H1 (cell line): Measurements from ENCODE around the gene TCN2. TPM values are rescaled to one million over a fixed set of nuclear protein-coding genes. Genes with fewer than 3 reads are reported as not detected.

Experiments used
- CTCF ChIA-PET: fragments of 300-600 bp; sonication (Branson Sonifier 250); formaldehyde crosslinking; loops from one replicate; lab custom pipeline; 2021; ENCODE audit not compliant: partially characterized antibody; lab: Charles Lee
- POLR2A ChIA-PET: fragments of 300-600 bp; sonication (Branson Sonifier 250); formaldehyde crosslinking; loops from one replicate; lab custom pipeline; 2021; ENCODE audit warnings: inconsistent platforms; ENCODE audit not compliant: partially characterized antibody; lab: Charles Lee
- DNase-seq, 2 experiments: peaks; one replicate each; pipeline versions ENCODE4 v3.0.0 to v3.0.0-alpha.2; 2010 to 2022; ENCODE audit warnings: low spot score in 2 of 2, low read depth in 1 of 2, mixed read lengths in 1 of 2
- FAIRE-seq: peaks from 2 replicates; lab custom pipeline; 2011; peaks lifted over from hg19 to GRCh38; lab: Jason Lieb, UNC
- H2AFZ ChIP-seq: 2 replicates; pipeline ENCODE4 v1.8.1; 2012; ENCODE audit warnings: low read length, inconsistent platforms
- H2AK5ac ChIP-seq: 2 replicates; pipeline ENCODE4 v1.6.1; 2013; ENCODE audit warnings: low read depth, low read length
- H2BK120ac ChIP-seq: replicated peaks from 2 replicates; pipeline ENCODE3; 2013; ENCODE audit warnings: low read depth, low read length, inconsistent platforms
- H2BK12ac ChIP-seq: 2 replicates; pipeline ENCODE4 v1.6.1; 2013; ENCODE audit warnings: low read depth, low read length
- H2BK15ac ChIP-seq: 2 replicates; pipeline ENCODE4 v1.6.1; 2013; ENCODE audit warnings: low read length
- H2BK20ac ChIP-seq: 2 replicates; pipeline ENCODE4 v1.6.1; 2013; ENCODE audit warnings: low read length
- H2BK5ac ChIP-seq: 2 replicates; pipeline ENCODE4 v1.6.1; 2013; ENCODE audit warnings: low read depth, low read length
- H3K14ac ChIP-seq: 2 replicates; pipeline ENCODE4 v1.6.1; 2013; ENCODE audit warnings: inconsistent platforms; ENCODE audit not compliant: insufficient read length
- H3K18ac ChIP-seq: 2 replicates; pipeline ENCODE4 v1.6.1; 2013; ENCODE audit warnings: low read length; ENCODE audit errors: extremely low read depth
- H3K23ac ChIP-seq: 2 replicates; pipeline ENCODE4 v1.6.1; 2013; ENCODE audit warnings: inconsistent platforms; ENCODE audit not compliant: insufficient read length
- H3K23me2 ChIP-seq: 2 replicates; pipeline ENCODE4 v1.6.1; 2013; ENCODE audit warnings: low read depth, low read length
- H3K27ac ChIP-seq: 2 replicates; pipeline ENCODE4 v1.6.1; 2011; ENCODE audit warnings: low read depth, low read length, inconsistent platforms
- H3K27me3 ChIP-seq, 4 experiments: replicated peaks in 1 of 4; 1 replicate in 1 of 4; 2 replicates in 3 of 4; pipeline versions ENCODE4 v1.6.1 to v1.8.1; 2011 to 2013; ENCODE audit warnings: low read length in 3 of 4, mild to moderate bottlenecking in 3 of 4, inconsistent platforms in 2 of 4, mixed read lengths in 2 of 4, moderate library complexity in 1 of 4; ENCODE audit not compliant: control insufficient read depth in 3 of 4, insufficient read depth in 3 of 4; ENCODE audit errors: extremely low read depth in 1 of 4
- H3K36me3 ChIP-seq, 4 experiments: 2 replicates each; pipeline versions ENCODE4 v1.6.1 to v1.8.1; 2011 to 2013; ENCODE audit warnings: mild to moderate bottlenecking in 4 of 4, low read length in 3 of 4, moderate library complexity in 2 of 4, control low read depth in 1 of 4, inconsistent platforms in 1 of 4; ENCODE audit not compliant: insufficient read depth in 4 of 4, control insufficient read depth in 2 of 4
- H3K4ac ChIP-seq: replicated peaks from 2 replicates; pipeline ENCODE3; 2013; ENCODE audit warnings: low read length, low read depth, mixed read lengths, inconsistent platforms; ENCODE audit not compliant: insufficient read length
- H3K4me1 ChIP-seq, 4 experiments: replicated peaks in 1 of 4; 1 replicate in 1 of 4; 2 replicates in 3 of 4; pipeline versions ENCODE4 v1.6.1 to v1.8.1; 2011 to 2013; ENCODE audit warnings: low read length in 3 of 4, inconsistent platforms in 2 of 4, mixed read lengths in 1 of 4; ENCODE audit not compliant: insufficient read depth in 4 of 4, control insufficient read depth in 3 of 4
- H3K4me2 ChIP-seq, 2 experiments: 2 replicates each; pipeline versions ENCODE4 v1.6.1 to v1.8.1; 2011 to 2013; ENCODE audit warnings: low read depth in 2 of 2, low read length in 2 of 2, control low read depth in 1 of 2, inconsistent platforms in 1 of 2, mild to moderate bottlenecking in 1 of 2; ENCODE audit not compliant: insufficient read depth in 1 of 2
- H3K4me3 ChIP-seq, 4 experiments: fragments of 200-600, 300-600 bp in 1 of 4; sonication (generic), shearing (Covaris generic), sonication (Bioruptor Twin) in 1 of 4; 2 replicates each; pipeline versions ENCODE4 v1.5.1 to v1.8.1; 2011 to 2016; ENCODE audit warnings: low read length in 4 of 4, low read depth in 3 of 4, control low read depth in 2 of 4, inconsistent platforms in 2 of 4, mild to moderate bottlenecking in 2 of 4, mixed read lengths in 1 of 4, moderate library complexity in 1 of 4; ENCODE audit not compliant: insufficient read depth in 2 of 4; ENCODE audit errors: extremely low read depth in 1 of 4
- H3K56ac ChIP-seq: replicated peaks from 2 replicates; pipeline ENCODE3; 2013; ENCODE audit warnings: low read depth, mild to moderate bottlenecking, mixed read lengths, low read length, inconsistent platforms; ENCODE audit not compliant: insufficient read length
- H3K79me1 ChIP-seq: 2 replicates; pipeline ENCODE4 v1.6.1; 2013; ENCODE audit warnings: low read depth, low read length, control low read depth
- H3K79me2 ChIP-seq, 2 experiments: 2 replicates each; pipeline versions ENCODE4 v1.6.1 to v1.8.1; 2012 to 2013; ENCODE audit warnings: low read length in 2 of 2, mild to moderate bottlenecking in 2 of 2, inconsistent platforms in 1 of 2; ENCODE audit not compliant: insufficient read depth in 2 of 2, control insufficient read depth in 1 of 2
- H3K9ac ChIP-seq, 4 experiments: replicated peaks in 1 of 4; 1 replicate in 1 of 4; 2 replicates in 3 of 4; pipeline versions ENCODE4 v1.6.1 to v1.8.1; 2011 to 2013; ENCODE audit warnings: low read depth in 3 of 4, low read length in 3 of 4, control low read depth in 2 of 4, mild to moderate bottlenecking in 2 of 4, moderate library complexity in 2 of 4, inconsistent platforms in 1 of 4; ENCODE audit errors: extremely low read depth in 1 of 4
- H3K9me3 ChIP-seq, 2 experiments: 2 replicates each; pipeline versions ENCODE4 v1.6.1 to v1.8.1; 2012 to 2013; ENCODE audit warnings: mild to moderate bottlenecking in 2 of 2, moderate library complexity in 2 of 2, control low read depth in 1 of 2, inconsistent platforms in 1 of 2, low read depth in 1 of 2, low read length in 1 of 2, mixed read lengths in 1 of 2; ENCODE audit not compliant: insufficient read depth in 2 of 2
- H4K20me1 ChIP-seq, 2 experiments: replicated peaks in 1 of 2; 2 replicates each; pipeline versions ENCODE3 to v1.8.1; 2011 to 2013; ENCODE audit warnings: inconsistent platforms in 2 of 2, low read length in 2 of 2, mild to moderate bottlenecking in 1 of 2; ENCODE audit not compliant: insufficient read depth in 2 of 2, control insufficient read depth in 1 of 2
- H4K5ac ChIP-seq: 2 replicates; pipeline ENCODE4 v1.6.1; 2013; ENCODE audit warnings: low read length, low read depth, mixed read lengths, inconsistent platforms; ENCODE audit not compliant: insufficient read length
- H4K8ac ChIP-seq: 2 replicates; pipeline ENCODE4 v1.8.0; 2013; ENCODE audit warnings: mild to moderate bottlenecking, moderate library complexity, low read length, inconsistent platforms; ENCODE audit not compliant: insufficient read depth; ENCODE audit errors: extremely low read depth
- H4K91ac ChIP-seq: replicated peaks from 2 replicates; pipeline ENCODE3; 2013; ENCODE audit warnings: low read length, mixed read lengths, inconsistent platforms; ENCODE audit not compliant: insufficient read length
- POLR2A ChIP-seq, 2 experiments: IDR thresholded peaks; 1 replicate in 1 of 2; 2 replicates in 1 of 2; pipeline ENCODE4 v1.6.1; 2011; ENCODE audit warnings: low read depth in 2 of 2, low read length in 2 of 2, mild to moderate bottlenecking in 2 of 2; ENCODE audit errors: control extremely low read depth in 1 of 2
- POU5F1 ChIP-seq: IDR thresholded peaks from 2 replicates; pipeline ENCODE4 v1.6.1; 2011; ENCODE audit warnings: low read depth, mild to moderate bottlenecking, low read length, moderate library complexity
- SIX5 ChIP-seq: IDR thresholded peaks from 2 replicates; pipeline ENCODE4 v1.6.1; 2011; ENCODE audit warnings: mild to moderate bottlenecking, low read depth, low read length
- SP2 ChIP-seq: IDR thresholded peaks from 2 replicates; pipeline ENCODE4 v1.6.1; 2012; ENCODE audit warnings: mild to moderate bottlenecking, low read length, inconsistent platforms
- SRF ChIP-seq: IDR thresholded peaks from 2 replicates; pipeline ENCODE4 v1.6.1; 2011; ENCODE audit warnings: mild to moderate bottlenecking, low read depth, low read length, moderate library complexity
- TBP ChIP-seq: IDR thresholded peaks from 2 replicates; pipeline ENCODE4 v1.6.1; 2011; ENCODE audit warnings: low read depth, low read length, improper control_type of control experiment
- TCF12 ChIP-seq: IDR thresholded peaks from 2 replicates; pipeline ENCODE4 v1.6.1; 2011; ENCODE audit warnings: low read depth, mild to moderate bottlenecking, low read length
- WGBS, 2 experiments: shearing (Covaris generic) in 1 of 2; methylation state at CpG; one replicate each; pipeline versions ENCODE4 v1.1.6 to v1.1.7; 2013 to 2015; ENCODE audit warnings: low lambda C conversion rate in 2 of 2, mixed read lengths in 2 of 2, inconsistent platforms in 1 of 2, low coverage in 1 of 2, missing lambda C conversion rate in 1 of 2; ENCODE audit not compliant: insufficient replicate concordance in 2 of 2, insufficient coverage in 1 of 2, insufficient read length in 1 of 2; ENCODE audit errors: extremely low coverage in 1 of 2, missing lambda C conversion rate in 1 of 2; 5-methylcytosine and 5-hydroxymethylcytosine counted together
- polyA plus RNA-seq, 7 experiments: library from polyadenylated mRNA; depleted of rRNA in 3 of 7; stranded (reverse) in 5 of 7; unstranded in 2 of 7; fragments of >200 nt in 5 of 7; fragments of 200-250 nt in 2 of 7; gene quantifications; 1 replicate in 5 of 7; 2 replicates in 1 of 7; 4 replicates in 1 of 7; pipeline versions ENCODE4 v1.2.1 to v1.2.3, GENCODE V29; 2011 to 2013; ENCODE audit warnings: missing spikeins in 2 of 7, mixed read lengths in 2 of 7
- total RNA-seq: library from RNA; stranded (reverse); fragmentation: NEBNext Ultra II Directional; extraction: Animal tissue kit (Norgen Biotek cat#: 25700); gene quantifications from 2 replicates; pipeline ENCODE4 v1.2.1, GENCODE V29; 2021
- TF ChIP-seq, protein P1 (sequence below): IDR thresholded peaks from 2 replicates; pipeline ENCODE4 v1.6.1; 2011; ENCODE audit warnings: low read length, improper control_type of control experiment
- TF ChIP-seq, protein P2 (sequence below): IDR thresholded peaks from 2 replicates; pipeline ENCODE4 v1.6.1; 2012; ENCODE audit warnings: low read length, inconsistent platforms

TCN2 gene
- total and polyA plus RNA-seq, 2 of the 8 experiments (the other 6 are each of a cell fraction or from before 2014, with no cell fraction given): 30.0 to 87.8 TPM

DNA sequence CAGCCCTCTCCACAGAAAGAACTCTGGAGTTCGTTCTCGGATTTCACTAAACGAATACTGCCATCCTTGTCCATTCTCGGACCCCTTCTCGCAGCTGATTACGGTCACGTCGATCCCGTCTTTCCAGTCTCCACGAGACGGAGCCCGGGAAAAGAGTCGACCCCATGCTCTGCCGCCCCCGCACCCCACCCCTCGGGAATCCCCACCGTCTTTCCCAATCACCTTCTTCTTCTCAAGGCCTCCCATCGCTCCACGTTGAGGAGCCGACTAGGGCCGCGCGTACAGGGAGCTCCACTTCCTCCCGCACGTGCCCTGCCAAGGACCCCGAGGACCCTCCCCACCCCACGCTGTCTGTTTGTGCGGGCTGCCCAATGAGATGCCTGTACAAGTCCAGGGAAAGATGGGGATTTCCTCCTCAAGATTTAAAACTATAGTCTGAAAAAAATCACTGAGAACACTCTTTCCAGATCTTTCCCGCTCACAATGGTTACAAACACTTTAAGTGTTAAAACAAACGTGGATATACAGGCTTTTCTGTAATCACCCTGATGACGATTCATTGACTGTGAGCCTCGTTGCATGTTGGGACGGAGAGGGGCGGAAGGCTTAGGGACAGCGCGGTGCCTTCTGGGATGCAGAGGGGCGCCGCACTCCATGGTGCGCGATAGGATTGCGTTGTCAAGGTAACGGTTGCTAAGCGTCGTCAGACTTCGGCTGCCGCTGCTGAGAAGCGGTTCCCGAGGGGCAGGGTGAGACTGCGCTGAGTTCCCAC lies 15.2 kb upstream of the TCN2 start, which contains the start of gene PES1:
Gene PES1 (minus strand): TSS at position 323 of the 772 bp plus-strand sequence. CDS start 77 bp downstream, at position 246.
- no peak within 1 kb of the TSS for H4K8ac ChIP-seq
- peak within 1 kb of the TSS; percentile 94 for H3K27ac ChIP-seq
- no peak within 1 kb of the TSS for H2BK12ac ChIP-seq
- DNase-seq: peak; percentile 92 to 95
- H3K27me3 ChIP-seq: no peaks in the 10 kb centered on the region; a peak in 2 of 7 replicates
- H2BK20ac ChIP-seq: no peak within 1 kb of the TSS
- peak within 1 kb of the TSS; percentile 94 to 99 for H3K4me2 ChIP-seq
- H3K23ac ChIP-seq: no peak within 1 kb of the TSS
- ChIA-PET CTCF (interaction anchor here (0.7 to 7.6 kb wide), 7 partner anchors 9 to 1834 kb away, joined by 3 to 52 read pairs (median 4); partner anchors contain the start of genes SLC35E4 and TCN2), POLR2A (interaction anchor here (0.8 to 8.4 kb wide), 9 partner anchors 8 to 44 kb away, joined by 3 to 64 read pairs (median 5); partner anchors contain the start of genes GAL3ST1, SLC35E4 and TCN2)
- H3K9me3 ChIP-seq: no peaks in the 10 kb centered on the region
- no peak within 1 kb of the TSS for H3K14ac ChIP-seq
- no peak within 1 kb of the TSS for H4K5ac ChIP-seq
- 2% methylated on average over 48 of the region's 49 CpGs; no CpG with 5 or more reads in 1 of the 2 experiments for WGBS, 2 experiments
- H3K4ac ChIP-seq: peak within 1 kb of the TSS; percentile 7
- peak within 1 kb of the TSS; percentile 93 for H2AK5ac ChIP-seq
- no peak within 1 kb of the TSS for H3K18ac ChIP-seq
- peaks cover 5% of the 10 kb centered on the region for H3K23me2 ChIP-seq
- H4K91ac ChIP-seq: peak within 1 kb of the TSS; percentile 20
- no peak within 1 kb of the TSS for H2AFZ ChIP-seq
- peaks cover 21 to 27% (median 22%) of the 10 kb centered on the region in 4 experiments for H3K36me3 ChIP-seq
- H3K56ac ChIP-seq: no peak within 1 kb of the TSS
- FAIRE-seq: peak; percentile 98
- H3K9ac ChIP-seq: peak within 1 kb of the TSS; percentile 78 to 94 (median 85)
- no peak within 1 kb of the TSS for H2BK15ac ChIP-seq
- peaks cover 18 to 24% of the 10 kb centered on the region in 2 experiments for H3K79me2 ChIP-seq
- peak within 1 kb of the TSS; percentile 88; the same call in 1 of the 2 replicates for H2BK5ac ChIP-seq
- H3K4me3 ChIP-seq: peak within 1 kb of the TSS; percentile 68 to 100 (median 94)
- peaks cover 2 to 3% of the 10 kb centered on the region in 2 experiments for H4K20me1 ChIP-seq
- peaks cover 3% of the 10 kb centered on the region; the same call in 1 of the 2 replicates for H3K79me1 ChIP-seq
- peaks cover 0 to 8% (median 1%) of the 10 kb centered on the region in 4 experiments; a peak in 2 of 7 replicates for H3K4me1 ChIP-seq
- no peak within 1 kb of the TSS for H2BK120ac ChIP-seq
- peak; percentile 55 to 71; a peak in 2 of 3 replicates for TF ChIP-seq POLR2A (IDR thresholded peaks at IDR 0.05; ENCODE audit: control extremely low read depth in 1 of 2, low read depth in 2 of 2, low read length in 2 of 2)
- TF ChIP-seq POU5F1: no peak
- no peak for TF ChIP-seq SP2
- TF ChIP-seq SRF: 0 out of 2 replicates have a peak, but pooled peaks have one; percentile 28
- TF ChIP-seq, protein P1, sequence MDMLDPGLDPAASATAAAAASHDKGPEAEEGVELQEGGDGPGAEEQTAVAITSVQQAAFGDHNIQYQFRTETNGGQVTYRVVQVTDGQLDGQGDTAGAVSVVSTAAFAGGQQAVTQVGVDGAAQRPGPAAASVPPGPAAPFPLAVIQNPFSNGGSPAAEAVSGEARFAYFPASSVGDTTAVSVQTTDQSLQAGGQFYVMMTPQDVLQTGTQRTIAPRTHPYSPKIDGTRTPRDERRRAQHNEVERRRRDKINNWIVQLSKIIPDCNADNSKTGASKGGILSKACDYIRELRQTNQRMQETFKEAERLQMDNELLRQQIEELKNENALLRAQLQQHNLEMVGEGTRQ: peak; percentile 54; the same call in 1 of the 2 replicates
- peak; percentile 56; the same call in 1 of the 2 replicates for TF ChIP-seq TBP
- TF ChIP-seq SIX5: peak; percentile 85
- TF ChIP-seq TCF12: 0 out of 2 replicates have a peak, but pooled peaks have one; percentile 19
- TF ChIP-seq, protein P2, sequence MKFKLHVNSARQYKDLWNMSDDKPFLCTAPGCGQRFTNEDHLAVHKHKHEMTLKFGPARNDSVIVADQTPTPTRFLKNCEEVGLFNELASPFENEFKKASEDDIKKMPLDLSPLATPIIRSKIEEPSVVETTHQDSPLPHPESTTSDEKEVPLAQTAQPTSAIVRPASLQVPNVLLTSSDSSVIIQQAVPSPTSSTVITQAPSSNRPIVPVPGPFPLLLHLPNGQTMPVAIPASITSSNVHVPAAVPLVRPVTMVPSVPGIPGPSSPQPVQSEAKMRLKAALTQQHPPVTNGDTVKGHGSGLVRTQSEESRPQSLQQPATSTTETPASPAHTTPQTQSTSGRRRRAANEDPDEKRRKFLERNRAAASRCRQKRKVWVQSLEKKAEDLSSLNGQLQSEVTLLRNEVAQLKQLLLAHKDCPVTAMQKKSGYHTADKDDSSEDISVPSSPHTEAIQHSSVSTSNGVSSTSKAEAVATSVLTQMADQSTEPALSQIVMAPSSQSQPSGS: peak; percentile 93; the same call in 1 of the 2 replicates
